GM23338 (cell line): ENCODE results near the gene MAPT.

Experiments
- CREB1 ChIP-seq: fragments of 250-450 bp; sonication (Bioruptor Pico); IDR thresholded peaks from 2 replicates; pipeline ENCODE4 v1.5.0; 2020; ENCODE audit warnings: low read depth, mild to moderate bottlenecking, moderate library complexity
- EZH2 ChIP-seq: fragments of 200-600 bp; sonication (generic); IDR thresholded peaks from one replicate; pipeline ENCODE4 v1.8.0; 2017; ENCODE audit warnings: antibody characterized with exemption, mild to moderate bottlenecking, low read depth; ENCODE audit not compliant: unreplicated experiment
- EZH2phosphoT487 ChIP-seq: fragments of 200-600 bp; sonication (generic); IDR thresholded peaks from one replicate; pipeline ENCODE4 v1.8.1; 2018; ENCODE audit warnings: antibody characterized with exemption; ENCODE audit not compliant: unreplicated experiment
- JUNB ChIP-seq: IDR thresholded peaks from one replicate; pipeline ENCODE4 v1.6.1; 2016; ENCODE audit warnings: antibody characterized with exemption; ENCODE audit not compliant: unreplicated experiment
- NANOG ChIP-seq: IDR thresholded peaks from 2 replicates; pipeline ENCODE4 v1.6.1; 2016; ENCODE audit warnings: antibody characterized with exemption, borderline replicate concordance
- POLR2AphosphoS5 ChIP-seq: IDR thresholded peaks from 2 replicates; pipeline ENCODE4 v1.6.1; 2016; ENCODE audit warnings: antibody characterized with exemption, low read depth
- STAT1 ChIP-seq: IDR thresholded peaks from one replicate; pipeline ENCODE4 v1.6.1; 2016; ENCODE audit warnings: antibody characterized with exemption; ENCODE audit not compliant: unreplicated experiment
- ZNF114 ChIP-seq: fragments of 250-450 bp; sonication (Bioruptor Pico); IDR thresholded peaks from 2 replicates; pipeline ENCODE4 v1.5.0; 2020; ENCODE audit warnings: mild to moderate bottlenecking, moderate library complexity
- ZNF331 ChIP-seq: fragments of 250-450 bp; sonication (Bioruptor Pico); IDR thresholded peaks from 2 replicates; pipeline ENCODE4 v1.5.0; 2020; ENCODE audit warnings: low read depth, mild to moderate bottlenecking, moderate library complexity
- TF ChIP-seq, protein P1 (sequence below), 2 experiments: fragments of 200-600 bp in 1 of 2; sonication (generic) in 1 of 2; conservative IDR thresholded peaks; 2 replicates each; pipeline versions ENCODE4 v1.5.1 to v1.6.1; 2016 to 2017; ENCODE audit warnings: antibody characterized with exemption in 2 of 2, low read depth in 2 of 2, mild to moderate bottlenecking in 2 of 2, moderate library complexity in 1 of 2
- TF ChIP-seq, protein P2 (sequence below): IDR thresholded peaks from one replicate; pipeline ENCODE4 v1.6.1; 2018; ENCODE audit warnings: antibody characterized with exemption; ENCODE audit not compliant: unreplicated experiment
- TF ChIP-seq, protein P3 (sequence below): IDR thresholded peaks from 2 replicates; pipeline ENCODE4 v1.6.1; 2016; ENCODE audit warnings: antibody characterized with exemption

DNA sequence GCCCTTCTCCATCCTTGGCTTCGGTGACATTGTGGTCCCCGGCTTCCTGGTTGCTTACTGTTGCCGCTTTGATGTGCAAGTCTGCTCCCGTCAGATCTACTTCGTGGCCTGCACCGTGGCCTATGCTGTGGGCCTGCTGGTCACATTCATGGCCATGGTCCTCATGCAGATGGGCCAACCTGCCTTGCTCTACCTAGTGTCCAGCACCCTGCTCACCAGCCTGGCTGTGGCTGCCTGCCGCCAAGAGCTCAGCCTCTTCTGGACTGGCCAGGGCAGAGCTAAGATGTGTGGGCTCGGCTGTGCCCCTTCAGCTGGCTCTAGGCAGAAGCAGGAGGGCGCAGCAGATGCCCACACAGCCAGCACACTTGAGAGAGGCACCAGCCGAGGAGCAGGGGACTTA lies 48.1 kb upstream of the MAPT start:
- TF ChIP-seq, protein P1, sequence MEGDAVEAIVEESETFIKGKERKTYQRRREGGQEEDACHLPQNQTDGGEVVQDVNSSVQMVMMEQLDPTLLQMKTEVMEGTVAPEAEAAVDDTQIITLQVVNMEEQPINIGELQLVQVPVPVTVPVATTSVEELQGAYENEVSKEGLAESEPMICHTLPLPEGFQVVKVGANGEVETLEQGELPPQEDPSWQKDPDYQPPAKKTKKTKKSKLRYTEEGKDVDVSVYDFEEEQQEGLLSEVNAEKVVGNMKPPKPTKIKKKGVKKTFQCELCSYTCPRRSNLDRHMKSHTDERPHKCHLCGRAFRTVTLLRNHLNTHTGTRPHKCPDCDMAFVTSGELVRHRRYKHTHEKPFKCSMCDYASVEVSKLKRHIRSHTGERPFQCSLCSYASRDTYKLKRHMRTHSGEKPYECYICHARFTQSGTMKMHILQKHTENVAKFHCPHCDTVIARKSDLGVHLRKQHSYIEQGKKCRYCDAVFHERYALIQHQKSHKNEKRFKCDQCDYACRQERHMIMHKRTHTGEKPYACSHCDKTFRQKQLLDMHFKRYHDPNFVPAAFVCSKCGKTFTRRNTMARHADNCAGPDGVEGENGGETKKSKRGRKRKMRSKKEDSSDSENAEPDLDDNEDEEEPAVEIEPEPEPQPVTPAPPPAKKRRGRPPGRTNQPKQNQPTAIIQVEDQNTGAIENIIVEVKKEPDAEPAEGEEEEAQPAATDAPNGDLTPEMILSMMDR (conservative IDR thresholded peaks at IDR 0.05; ENCODE audit: low read depth in 2 of 2) = no peak
- no peak for TF ChIP-seq JUNB
- no peak for TF ChIP-seq POLR2AphosphoS5
- TF ChIP-seq EZH2phosphoT487 = no peak
- no peak for TF ChIP-seq CREB1 (CRISPR knock-in tag)
- TF ChIP-seq STAT1 = no peak
- TF ChIP-seq EZH2 = no peak
- TF ChIP-seq, protein P2, sequence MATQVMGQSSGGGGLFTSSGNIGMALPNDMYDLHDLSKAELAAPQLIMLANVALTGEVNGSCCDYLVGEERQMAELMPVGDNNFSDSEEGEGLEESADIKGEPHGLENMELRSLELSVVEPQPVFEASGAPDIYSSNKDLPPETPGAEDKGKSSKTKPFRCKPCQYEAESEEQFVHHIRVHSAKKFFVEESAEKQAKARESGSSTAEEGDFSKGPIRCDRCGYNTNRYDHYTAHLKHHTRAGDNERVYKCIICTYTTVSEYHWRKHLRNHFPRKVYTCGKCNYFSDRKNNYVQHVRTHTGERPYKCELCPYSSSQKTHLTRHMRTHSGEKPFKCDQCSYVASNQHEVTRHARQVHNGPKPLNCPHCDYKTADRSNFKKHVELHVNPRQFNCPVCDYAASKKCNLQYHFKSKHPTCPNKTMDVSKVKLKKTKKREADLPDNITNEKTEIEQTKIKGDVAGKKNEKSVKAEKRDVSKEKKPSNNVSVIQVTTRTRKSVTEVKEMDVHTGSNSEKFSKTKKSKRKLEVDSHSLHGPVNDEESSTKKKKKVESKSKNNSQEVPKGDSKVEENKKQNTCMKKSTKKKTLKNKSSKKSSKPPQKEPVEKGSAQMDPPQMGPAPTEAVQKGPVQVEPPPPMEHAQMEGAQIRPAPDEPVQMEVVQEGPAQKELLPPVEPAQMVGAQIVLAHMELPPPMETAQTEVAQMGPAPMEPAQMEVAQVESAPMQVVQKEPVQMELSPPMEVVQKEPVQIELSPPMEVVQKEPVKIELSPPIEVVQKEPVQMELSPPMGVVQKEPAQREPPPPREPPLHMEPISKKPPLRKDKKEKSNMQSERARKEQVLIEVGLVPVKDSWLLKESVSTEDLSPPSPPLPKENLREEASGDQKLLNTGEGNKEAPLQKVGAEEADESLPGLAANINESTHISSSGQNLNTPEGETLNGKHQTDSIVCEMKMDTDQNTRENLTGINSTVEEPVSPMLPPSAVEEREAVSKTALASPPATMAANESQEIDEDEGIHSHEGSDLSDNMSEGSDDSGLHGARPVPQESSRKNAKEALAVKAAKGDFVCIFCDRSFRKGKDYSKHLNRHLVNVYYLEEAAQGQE = no peak
- no peak for TF ChIP-seq ZNF331 (CRISPR knock-in tag)
- TF ChIP-seq, protein P3, sequence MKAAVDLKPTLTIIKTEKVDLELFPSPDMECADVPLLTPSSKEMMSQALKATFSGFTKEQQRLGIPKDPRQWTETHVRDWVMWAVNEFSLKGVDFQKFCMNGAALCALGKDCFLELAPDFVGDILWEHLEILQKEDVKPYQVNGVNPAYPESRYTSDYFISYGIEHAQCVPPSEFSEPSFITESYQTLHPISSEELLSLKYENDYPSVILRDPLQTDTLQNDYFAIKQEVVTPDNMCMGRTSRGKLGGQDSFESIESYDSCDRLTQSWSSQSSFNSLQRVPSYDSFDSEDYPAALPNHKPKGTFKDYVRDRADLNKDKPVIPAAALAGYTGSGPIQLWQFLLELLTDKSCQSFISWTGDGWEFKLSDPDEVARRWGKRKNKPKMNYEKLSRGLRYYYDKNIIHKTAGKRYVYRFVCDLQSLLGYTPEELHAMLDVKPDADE = no peak
- TF ChIP-seq NANOG = no peak
- no peak for TF ChIP-seq ZNF114 (CRISPR knock-in tag)
